Transverse colon (tissue), 4 donors: ENCODE measurements around the gene RTTN.

ENCODE experiments used
- EP300 ChIP-seq: sonication (generic); formaldehyde crosslinking; IDR thresholded peaks from one replicate; pipeline ENCODE4 v1.6.1; 2017; ENCODE audit warnings: antibody characterized with exemption, low read depth
- POLR2A ChIP-seq: fragments of 450-650 bp; IDR thresholded peaks from one replicate; pipeline ENCODE4 v1.6.1; 2016; ENCODE audit warnings: antibody characterized with exemption, mild to moderate bottlenecking, moderate library complexity
- POLR2AphosphoS5 ChIP-seq, 3 donors: sonication (generic); formaldehyde crosslinking; IDR thresholded peaks; one replicate each; pipeline ENCODE4 v1.6.1; 2016; ENCODE audit warnings: antibody characterized with exemption in 3 of 3
- TF ChIP-seq, protein P1 (sequence below), 5 experiments: fragments of 200-600 bp in 3 of 5; fragments of 450-650 bp in 2 of 5; sonication (generic) in 3 of 5; IDR thresholded peaks; 1 replicate in 2 of 5; 2 replicates in 3 of 5; pipeline ENCODE4 v1.5.1; 2016 to 2017; ENCODE audit warnings: antibody characterized with exemption in 5 of 5, inconsistent platforms in 3 of 5, mild to moderate bottlenecking in 2 of 5, moderate library complexity in 1 of 5

DNA sequence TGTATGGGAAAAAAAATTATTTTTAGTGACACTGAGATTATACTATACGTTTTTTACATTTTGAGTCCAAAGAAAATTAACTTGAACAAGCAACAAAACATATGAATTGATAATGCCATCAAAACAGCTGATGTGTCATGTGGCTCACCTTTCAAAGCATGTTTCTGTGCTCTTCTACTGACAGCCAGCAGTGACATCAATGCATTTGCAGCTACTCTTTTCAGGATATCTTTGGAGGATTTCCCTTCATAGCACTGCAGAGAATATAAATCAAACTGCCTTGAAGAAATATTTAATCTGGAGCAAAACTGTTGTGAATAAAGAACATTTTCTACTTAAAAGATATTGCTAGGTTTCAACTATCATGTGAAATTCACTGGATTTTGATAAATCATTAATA, 174.8 kb downstream of the RTTN start:
- TF ChIP-seq, protein P1, sequence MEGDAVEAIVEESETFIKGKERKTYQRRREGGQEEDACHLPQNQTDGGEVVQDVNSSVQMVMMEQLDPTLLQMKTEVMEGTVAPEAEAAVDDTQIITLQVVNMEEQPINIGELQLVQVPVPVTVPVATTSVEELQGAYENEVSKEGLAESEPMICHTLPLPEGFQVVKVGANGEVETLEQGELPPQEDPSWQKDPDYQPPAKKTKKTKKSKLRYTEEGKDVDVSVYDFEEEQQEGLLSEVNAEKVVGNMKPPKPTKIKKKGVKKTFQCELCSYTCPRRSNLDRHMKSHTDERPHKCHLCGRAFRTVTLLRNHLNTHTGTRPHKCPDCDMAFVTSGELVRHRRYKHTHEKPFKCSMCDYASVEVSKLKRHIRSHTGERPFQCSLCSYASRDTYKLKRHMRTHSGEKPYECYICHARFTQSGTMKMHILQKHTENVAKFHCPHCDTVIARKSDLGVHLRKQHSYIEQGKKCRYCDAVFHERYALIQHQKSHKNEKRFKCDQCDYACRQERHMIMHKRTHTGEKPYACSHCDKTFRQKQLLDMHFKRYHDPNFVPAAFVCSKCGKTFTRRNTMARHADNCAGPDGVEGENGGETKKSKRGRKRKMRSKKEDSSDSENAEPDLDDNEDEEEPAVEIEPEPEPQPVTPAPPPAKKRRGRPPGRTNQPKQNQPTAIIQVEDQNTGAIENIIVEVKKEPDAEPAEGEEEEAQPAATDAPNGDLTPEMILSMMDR (IDR thresholded peaks at IDR 0.05): no peak
- TF ChIP-seq POLR2A (no peak), EP300 (no peak), POLR2AphosphoS5 (IDR thresholded peaks at IDR 0.05) (no peak)
